GM18505 (cell line): ENCODE data around the gene CCDC141.
"Not testable (repeated sequence)": the region's sequence is repeated elsewhere in the genome, so short reads cannot be mapped to it uniquely, and the experiment has no call there.

ENCODE experiments used
- ATAC-seq: cut with Tn5 transposase; IDR thresholded peaks from one replicate; pipeline ENCODE4 v1.9.1; 2021; ENCODE audit not compliant: unreplicated experiment
- POLR2A ChIP-seq: IDR thresholded peaks from 4 replicates; pipeline ENCODE4 v1.6.1; 2011; ENCODE audit warnings: borderline replicate concordance; ENCODE audit not compliant: insufficient read depth, insufficient read length; ENCODE audit errors: extremely low read depth

CCDC141 gene

DNA sequence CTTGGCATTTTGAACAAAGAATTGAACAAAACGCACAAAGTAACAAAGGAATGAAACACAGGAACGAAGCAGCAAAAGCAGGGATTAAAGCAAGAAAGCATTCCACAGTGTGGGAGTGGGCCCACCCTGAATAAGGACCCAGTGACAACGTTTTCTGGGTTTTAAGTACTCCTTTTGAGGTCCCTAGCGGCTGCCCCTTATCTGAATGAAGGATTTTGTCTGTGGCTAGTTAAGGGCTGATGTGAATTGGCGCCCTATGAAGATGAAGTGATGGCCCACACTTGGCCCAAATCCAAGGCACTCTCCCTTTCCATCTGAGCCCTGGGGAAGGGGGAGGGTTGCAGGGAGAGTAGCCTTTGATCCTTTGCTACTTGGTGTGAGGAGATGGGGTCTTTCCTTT lies 7.8 kb upstream of the CCDC141 start:
- ATAC-seq, result no peak
- no peak for TF ChIP-seq POLR2A

DNA sequence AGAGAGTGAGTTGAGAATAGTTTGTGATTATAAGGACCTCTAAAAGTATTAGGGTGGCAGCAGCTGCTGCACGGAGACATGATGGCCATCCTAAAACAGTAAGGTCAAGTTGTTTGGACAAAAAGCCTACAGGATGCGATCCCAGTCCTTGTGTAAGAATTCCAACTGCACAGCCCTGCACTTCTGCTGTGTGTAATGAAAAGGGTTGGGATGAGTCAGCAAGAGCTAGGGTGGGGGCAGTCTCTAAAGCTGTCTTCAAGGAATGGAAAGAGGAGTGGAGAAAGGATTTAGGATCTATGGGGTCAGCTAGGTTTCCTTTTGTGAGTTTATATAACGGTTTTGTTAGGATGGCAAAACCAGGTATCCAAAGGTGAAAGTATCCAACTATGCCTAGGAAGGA lies 3.6 kb upstream of the CCDC141 start:
- ATAC-seq, result not testable (repeated sequence)

DNA sequence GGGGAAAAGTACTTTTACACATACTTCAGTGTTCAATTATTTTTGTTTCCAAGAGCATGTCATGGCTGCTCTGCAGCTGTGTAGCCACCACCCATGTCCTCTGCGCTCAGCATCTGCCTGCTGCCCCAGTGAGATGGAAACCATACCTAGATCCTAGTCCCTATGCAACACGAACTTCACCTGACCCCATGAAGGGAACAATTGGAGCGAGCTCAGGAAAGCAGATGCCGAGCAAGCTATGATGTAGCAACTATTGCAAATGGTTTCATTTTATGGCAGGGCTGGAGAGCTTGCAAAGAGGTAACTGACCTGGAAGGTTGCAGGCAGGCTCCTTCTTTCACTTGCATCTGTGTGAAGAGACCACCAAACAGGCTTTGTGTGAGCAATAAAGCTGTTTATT lies 1.3 kb upstream of the CCDC141 start:
- no peak for ATAC-seq
- TF ChIP-seq POLR2A, result no peak

DNA sequence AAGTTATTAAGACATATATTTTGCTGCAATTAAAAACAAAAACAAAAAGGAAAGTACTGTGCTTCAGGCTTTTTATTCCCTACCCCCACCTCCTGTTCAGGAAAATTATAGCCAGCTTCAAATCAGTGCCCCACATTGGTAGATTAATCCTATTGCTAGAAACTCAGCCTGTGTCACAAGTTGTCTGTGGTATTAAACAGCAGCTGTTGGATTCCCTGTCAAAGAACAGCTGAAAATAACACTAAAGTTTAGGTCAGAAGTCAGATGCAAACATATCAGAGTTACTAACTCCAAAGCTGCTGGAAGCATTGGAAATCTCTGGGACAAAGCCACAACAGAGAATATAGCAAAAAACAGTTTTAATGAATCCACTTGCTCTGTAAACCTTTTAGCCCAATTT lies 818 bp upstream of the CCDC141 start:
- no peak for TF ChIP-seq POLR2A
- no peak for ATAC-seq

DNA sequence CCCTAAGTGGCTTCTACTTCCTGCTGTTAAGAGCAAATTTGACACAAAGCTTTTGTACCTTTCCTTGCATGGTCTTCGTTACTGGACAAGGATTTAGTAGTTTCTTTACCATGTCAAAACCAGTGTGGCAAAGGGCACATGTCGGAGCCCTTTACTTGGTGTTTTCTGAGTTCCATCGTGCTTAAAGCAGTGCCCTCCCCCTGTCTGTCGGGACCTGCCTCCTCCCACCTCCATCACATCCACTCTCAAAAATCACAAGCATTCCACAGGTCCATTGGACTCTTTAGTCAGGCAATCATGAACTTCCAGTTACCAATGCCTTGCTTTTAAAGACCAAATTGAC lies 763 bp downstream of the CCDC141 start:
- peak; percentile 33 for ATAC-seq
- TF ChIP-seq POLR2A, result no peak

DNA sequence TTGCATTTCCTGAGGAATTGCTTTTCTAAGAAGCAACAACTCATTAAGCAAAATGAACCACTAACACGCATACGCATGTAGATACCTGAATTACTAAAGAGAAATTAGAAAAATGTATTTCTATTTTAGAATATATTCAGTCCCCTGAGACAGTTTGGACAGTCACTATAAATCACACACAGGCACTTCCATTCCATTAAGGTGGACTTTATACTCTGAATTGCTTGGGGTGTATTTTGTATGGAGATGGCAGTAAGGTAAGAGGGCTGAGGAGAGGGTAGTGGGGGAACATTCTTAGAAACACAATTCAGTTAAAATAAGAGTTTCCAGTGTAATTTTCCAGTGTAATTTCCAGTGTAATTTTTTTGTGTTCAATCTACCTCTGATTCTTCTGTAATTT lies 1.8 kb downstream of the CCDC141 start:
- no peak for ATAC-seq
- no peak for TF ChIP-seq POLR2A

DNA sequence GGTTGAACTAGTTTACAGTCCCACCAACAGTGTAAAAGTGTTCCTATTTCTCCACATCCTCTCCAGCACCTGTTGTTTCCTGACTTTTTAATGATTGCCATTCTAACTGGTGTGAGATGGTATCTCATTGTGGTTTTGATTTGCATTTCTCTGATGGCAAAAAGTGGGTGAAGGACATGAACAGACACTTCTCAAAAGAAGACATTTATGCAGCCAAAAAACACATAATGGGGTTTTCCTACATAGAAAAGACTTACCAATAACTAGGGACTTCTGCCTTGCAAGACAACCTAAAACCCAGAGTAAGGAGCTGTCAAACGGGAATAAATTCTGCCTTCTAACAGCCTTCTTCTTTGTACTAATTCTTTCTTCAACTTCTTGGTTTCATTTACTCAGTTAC lies 4.3 kb downstream of the CCDC141 start:
- not testable (repeated sequence) for ATAC-seq

DNA sequence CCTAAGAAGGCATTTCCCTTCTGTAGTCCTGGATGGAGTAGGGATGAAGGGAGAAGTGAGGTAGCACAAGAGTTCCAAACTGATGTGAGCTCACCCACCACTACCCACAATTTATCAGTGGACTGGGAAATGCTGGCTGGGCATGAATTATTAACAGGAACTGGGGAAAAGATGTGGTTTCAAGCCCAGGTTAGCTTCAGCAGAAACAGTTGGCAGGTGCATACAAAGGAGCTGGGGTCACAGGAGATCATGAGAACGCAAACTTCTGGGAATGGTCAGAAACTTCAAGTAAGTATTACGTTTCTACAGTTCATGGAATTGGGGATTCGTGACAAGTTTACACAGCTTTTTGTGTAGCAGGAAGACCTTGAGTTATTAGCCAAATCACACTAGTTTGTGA lies 5.4 kb downstream of the CCDC141 start:
- no peak for TF ChIP-seq POLR2A
- no peak for ATAC-seq

DNA sequence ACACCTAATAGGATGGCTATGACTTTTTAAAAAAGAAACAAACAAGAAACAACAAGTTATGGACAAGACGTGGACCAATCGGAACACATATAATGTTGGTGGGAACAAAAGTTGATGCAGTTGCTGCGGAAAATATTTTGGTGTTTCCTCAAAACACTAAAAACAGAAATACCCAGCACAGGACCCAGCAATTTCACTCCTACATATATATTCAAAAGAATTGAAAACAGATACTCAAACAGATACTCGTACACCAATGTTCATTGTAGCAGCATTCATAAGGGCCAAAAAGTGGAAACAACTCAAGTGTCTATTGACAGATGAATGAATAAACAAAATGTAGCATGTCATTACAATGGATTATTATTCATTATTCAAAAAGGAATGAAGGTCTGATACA lies 12.1 kb downstream of the CCDC141 start:
- ATAC-seq, result no peak
- no peak for TF ChIP-seq POLR2A

DNA sequence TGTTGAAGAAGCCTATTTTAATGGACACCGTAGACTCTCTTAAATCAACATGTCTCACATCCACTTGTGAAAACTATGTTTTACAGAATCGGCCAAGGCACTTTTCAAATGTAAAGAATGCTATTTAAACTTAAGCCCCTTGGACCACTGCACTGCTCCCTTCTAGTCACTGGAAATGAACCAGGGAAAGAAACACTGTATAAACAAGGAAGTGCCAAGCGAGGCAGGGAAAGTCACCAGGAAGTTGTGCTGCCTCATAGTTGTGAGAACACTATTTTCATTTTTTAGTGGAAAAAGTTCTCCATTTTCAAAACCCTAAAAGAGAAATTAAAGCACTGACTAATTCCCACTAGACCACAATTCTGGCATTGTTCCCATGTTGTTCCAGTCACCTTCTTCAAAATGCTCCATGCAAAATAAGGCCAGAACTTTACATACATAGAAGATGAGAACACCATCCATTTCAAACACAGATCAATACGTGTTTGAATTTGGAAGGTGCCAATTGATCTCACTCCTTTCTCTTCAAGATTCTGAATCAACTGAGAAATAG lies 13.5 kb downstream of the CCDC141 start:
- no peak for ATAC-seq
- TF ChIP-seq POLR2A, result no peak

DNA sequence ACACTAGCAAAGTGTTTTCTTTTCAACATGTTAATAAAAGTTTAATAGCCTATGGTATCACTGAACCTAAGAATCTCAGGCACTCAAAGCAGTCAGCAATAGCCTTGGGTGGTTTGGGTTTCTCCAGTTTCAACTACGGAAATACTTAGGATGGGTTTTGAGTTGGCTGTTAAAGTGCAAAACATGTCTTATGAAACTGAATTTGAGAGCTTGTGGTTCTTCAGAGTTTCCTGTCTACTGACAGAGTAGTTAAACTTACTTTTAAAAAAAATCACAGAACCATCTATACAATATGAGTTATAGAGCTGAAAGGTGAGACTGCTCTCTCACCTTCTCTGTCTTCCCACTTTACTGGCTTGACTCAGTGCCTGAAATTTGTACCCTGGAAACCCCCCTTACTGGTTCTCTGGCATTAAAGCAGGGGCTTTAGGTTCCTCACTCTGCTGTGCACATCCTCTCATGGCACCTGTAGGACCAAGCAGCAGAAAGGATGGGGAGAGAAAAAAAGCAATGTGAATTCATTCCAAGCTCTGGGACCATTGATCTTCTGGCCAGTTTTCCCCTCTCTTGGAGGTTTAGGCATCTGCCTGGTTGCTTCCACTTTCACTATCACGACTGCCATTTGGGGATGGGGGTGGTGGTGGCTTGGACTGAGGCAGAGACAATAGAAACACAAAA lies 18.1 kb downstream of the CCDC141 start:
- ATAC-seq, result peak; percentile 95
- no peak for TF ChIP-seq POLR2A

DNA sequence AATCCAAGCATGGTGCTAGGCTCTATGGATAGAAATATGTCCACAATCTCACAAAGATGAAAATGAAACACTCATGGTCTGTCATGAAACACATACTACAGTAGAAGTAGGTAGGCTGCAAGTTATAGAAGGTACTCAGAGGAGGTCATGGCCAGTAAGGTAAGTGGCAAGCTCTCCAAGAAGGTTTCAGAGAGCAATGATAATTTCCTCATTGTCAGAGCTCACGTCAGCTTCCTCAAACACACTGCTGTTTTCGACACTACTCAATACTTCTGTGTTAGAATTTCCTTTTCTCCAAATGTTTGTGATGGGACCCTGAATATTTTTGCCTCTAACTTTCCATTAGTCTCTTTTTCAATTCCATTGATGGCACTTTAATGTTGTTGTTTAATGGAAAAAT lies 25.5 kb downstream of the CCDC141 start:
- ATAC-seq, result no peak
- TF ChIP-seq POLR2A, result no peak

DNA sequence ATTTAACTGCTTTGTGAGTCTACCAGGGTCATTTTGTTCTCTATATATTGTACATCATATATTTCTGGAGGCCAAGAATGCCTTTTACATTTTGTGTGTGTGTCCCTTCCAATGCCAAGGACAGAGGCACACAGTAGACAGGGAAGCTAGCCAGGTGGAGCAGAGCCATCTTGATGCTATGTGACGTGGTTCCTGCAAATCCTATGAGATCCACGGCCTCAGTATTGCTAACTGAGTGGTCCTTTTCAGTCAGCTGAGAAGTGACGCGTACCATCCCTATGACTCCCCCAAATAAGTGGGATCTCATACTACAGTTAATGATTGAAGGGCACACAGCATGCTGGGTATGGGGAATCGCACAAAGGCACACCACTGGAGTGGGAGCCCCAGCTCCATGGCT lies 27.3 kb downstream of the CCDC141 start:
- TF ChIP-seq POLR2A, result no peak
- no peak for ATAC-seq

DNA sequence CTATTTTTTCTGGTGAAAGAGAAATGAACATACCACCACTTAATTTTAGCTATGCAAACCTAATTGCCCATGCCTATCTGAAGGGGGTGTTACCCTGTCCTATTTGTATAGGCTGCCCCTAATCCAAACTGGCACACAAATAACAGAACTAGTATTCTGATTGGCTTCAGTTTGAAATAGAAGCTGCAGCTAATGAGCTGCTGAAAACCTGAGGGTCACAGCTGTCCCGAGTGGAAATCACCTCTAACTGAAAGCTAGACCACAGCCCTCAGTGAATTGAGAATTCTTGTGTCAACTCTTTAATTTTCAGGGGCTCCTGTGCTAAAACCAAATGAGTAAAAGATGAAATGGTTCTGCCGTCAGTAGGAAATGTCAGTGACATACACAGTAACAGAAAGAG lies 28.7 kb downstream of the CCDC141 start:
- TF ChIP-seq POLR2A, result no peak
- peak; percentile 62 for ATAC-seq

DNA sequence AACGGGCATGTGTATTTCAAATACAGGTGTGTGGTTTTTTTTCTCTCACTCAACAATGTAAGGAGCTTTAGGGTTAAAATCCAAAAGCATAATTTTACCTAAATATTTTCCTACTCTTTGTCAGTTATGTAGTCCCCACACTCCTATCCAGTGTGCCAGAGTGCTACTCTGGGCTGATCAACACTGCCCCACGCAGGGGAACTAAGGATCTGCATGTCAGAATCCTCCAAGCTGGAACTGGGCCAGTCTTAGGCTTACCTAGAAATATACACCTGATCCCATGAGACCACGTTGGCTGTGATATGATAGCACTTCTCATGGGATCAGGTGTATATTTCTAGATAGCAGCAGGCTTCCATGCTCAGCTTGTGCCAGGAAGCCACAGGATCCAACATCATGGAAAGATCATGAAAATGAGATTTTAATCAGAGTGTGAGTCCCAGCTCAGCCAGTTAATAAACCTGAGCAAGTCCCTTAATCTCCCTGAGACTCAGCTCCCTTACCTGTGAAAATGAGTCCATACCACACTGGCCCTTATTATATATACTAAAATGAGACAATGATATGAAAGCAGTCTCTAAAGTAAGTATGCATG lies 29.7 kb downstream of the CCDC141 start:
- ATAC-seq, result peak; percentile 54
- no peak for TF ChIP-seq POLR2A
